Mesenteric fat pad (tissue), 1 donor: Measurements from ENCODE around the gene CIT. TPM values are rescaled to one million over a fixed set of nuclear protein-coding genes. Genes with fewer than 3 reads are reported as not detected.

ENCODE experiments used
- DNase-seq: peaks from one replicate; pipeline ENCODE4 v3.0.0-alpha.2; 2020; ENCODE audit warnings: low spot score
- total RNA-seq: library from RNA; stranded (reverse); fragmentation: NEBNext Ultra II Directional; extraction: Animal tissue kit (Norgen Biotek cat#: 25700); gene quantifications from one replicate; pipeline ENCODE4 v1.2.1, GENCODE V29; 2021
- donor health status: DM: yes; HTN: yes; CAD: no.

The CIT gene
- total RNA-seq, 1 donor from 2014 or later = 2.4 TPM

DNA sequence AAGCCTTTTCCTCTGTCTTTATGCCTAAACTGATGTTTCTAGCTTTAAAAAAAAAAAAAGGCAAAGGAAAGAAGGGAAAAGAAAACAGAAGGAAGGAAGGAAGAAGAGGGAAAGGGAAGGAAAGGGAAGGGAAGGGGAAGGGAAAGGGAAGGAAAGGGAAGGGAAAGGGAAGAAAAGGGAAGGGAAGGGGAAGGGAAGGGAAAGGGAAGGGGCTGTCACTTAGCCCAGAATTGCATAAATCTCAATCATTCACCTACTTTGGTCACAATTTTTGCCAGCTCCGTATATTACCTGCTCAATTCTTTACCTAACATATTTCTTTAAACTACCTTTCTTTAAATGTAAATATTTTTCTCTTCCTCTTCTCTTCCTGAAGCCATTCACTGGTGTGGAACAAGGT, 26.8 kb downstream of the CIT start:
- no peak for DNase-seq

DNA sequence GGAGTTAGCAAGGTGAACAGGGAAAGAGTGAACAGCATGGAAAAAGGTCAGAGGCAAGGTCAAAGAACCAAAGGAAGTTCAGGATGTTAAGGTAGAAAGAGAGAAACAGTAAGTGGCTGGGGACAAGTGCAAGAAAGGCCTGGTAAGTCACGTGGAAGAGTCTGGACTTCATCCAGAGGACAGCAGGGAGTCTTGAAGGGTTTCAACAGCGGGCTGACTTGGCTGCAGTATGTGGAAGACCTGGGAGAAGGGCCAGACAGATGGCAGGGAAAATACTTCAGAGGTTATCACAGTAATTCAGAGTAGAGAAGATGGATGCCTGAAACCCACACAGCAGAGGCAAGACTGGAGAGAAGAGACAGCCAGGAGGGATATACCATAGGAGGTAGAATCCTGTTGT, 34.0 kb downstream of the CIT start:
- no peak for DNase-seq

DNA sequence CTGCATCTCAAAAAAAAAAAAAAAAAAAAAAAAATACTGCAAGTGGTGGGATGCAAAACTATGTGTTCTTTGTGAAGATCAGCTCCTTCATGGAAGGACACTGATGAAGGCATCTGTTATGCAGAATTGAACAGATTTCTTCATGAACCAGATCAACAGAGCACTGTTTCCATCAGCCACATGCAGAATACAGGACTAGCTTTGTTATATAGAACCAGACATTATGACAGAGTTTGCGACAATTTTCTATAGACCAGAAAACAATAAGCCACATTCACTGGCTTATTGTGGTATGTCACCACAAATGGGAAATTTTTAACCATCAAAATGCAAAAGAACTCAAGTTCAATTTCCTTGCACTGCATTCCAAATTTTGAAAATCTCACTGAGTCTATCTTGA, 34.7 kb downstream of the CIT start:
- DNase-seq = no peak

DNA sequence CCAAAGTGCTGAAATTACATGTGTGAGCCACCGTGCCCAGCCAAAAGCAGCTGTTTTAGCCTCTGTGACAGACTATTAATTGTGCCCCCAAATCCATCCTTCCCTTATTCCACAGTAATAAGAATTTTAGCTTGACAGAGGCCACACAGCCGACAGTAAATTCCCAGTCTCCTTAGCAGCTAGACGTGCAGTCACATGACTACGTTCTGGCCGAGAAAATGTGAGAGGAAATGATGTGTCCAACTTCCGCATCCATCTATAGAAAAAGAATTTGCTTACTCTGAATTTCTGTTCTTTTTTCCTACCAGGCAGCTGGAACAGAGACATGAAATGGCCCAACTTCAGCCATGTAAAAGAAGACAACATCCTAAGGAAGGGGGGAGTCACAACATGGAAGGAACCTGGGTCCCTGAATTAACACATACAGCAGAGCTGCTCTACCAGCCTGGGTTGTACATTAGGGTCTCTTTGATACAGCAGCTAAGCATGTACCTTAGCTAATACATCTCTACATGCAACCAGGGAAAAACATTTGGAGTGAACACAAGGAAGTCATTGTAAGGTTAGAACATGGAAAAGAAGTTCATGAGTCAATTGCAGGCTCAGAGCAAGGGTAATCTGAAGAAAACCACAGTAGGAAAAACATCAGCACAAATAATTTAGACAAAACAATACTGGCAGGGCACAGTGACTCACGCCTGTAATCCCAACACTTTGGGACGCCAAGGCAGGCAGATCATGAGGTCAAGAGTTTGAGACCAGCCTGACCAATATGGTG, 35.5 kb downstream of the CIT start:
- DNase-seq = no peak

DNA sequence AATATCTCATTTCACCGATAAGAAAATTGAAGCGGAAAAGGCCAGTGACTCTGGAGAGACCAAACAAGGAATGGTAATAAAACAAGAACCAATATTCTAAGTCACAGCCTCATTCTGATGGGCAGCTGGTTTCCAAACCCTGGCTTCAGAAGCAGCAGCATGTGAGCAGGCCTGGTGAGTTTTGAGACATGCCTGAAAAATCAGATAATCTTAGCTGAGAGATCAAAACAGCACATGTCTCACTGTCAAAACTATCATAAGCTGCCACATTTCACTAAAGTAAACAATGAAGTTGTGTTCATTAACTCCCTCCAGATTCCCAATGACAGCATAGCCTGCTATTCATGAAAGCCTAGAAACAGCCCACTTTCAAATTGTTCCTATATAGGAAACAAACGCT, 36.5 kb downstream of the CIT start:
- no peak for DNase-seq

DNA sequence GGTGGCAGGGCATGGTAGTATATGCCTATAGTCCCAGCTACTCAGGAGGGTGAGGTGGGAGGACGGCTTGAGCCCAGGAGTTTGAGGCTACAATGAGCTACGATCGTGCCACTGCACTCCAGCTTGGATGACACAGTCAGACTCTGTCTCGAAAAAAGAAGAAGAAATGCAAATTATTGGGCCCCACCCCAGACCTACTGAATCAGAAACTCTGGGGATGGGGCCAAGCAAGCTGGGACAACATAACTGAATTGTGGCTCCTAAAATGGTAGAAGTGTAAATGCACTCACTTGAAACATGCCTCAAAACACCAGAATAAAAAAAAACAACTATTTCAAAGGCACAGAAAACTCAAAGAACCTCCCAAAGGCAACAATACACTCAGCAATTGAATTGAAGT, 37.0 kb downstream of the CIT start:
- DNase-seq = no peak

DNA sequence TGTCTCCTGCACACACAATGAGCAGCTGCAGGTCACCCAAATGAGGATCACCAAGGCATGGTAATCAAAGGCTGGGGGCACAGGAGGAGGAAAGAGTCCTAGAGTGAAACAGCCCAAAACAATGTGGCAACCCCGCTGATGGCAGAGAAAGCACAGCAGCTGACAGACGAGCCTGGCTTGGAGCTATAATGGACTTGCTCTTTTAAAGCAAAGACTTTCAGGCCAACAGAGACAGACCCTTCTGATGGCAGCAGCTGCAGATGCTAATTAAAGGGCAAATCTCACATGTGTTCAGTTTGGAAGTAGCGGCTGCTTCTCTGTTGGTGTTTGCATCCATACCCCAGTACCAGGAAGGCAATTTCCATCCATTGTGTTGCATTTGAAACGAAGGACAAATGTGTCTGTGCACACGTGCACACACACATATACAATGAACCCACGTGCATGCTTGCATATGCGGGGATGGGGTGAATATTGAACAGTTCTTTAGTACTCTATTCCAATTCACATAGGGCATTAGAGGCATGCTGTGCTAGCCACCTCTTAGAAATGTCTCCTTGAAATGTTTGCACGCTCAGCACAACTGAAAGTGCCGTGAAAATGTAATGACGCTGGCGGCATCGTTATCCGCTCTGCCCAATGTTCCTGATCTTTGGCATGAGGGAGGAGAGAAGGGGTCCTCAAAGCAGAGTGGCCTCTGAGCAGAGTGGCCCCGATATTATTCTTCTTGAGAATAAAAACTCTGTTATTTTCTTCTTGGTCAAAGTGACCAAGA, 38.1 kb downstream of the CIT start:
- no peak for DNase-seq

DNA sequence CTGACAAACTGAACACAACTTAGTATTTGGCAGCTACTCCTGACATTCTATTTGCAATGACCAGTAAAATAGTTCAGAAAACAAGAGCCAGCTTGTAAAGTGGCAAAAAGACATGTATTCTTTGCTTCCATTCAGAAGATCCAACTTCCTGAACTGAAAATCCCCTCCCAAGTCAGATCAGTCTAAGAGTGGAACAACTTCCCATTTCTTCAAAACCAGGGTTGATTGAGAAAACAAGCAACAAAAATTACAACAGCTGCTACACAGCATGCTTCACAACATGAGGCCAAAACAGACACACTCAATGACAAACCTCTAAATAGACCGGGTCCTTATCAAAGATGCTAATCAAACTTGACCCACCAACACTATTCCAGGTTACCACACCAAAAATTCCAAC, 40.3 kb downstream of the CIT start:
- DNase-seq = no peak

DNA sequence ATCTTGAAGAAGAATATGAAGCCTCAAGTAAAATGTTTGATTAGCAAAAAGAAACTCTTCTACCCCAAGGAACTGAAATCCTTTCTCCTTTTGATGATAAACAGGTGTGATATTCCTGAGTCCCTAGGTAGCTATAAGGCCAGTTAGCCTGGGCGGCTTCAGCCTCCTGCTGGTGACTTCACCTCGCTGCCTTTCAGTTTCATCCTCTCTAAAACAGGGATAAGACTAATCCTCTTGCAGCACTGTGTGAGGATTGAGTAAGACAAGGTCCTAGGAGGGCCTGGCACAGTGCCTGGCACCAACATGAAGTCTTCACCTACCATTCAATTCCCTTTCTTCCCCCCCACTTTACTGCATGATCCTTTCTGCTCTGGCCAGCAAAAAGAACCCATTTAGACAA, 42.1 kb downstream of the CIT start:
- no peak for DNase-seq

DNA sequence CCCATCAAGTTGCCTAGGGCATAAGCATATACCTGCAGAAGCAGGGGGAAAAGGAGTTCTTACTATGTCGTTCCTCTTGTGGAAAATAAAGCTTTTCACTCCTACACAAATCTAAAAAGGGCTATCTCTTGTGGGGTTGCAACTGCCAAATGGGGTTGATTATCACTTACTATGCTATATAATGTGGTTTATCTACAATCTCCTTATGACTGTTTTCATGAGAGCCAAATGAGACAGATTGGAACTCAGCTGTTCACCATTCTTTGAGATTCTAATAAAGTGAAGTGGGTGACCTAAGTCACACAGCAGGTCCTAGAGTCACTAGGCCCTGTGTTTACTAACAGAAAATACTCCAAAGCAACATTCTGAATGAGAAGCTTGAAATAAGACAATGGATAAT, 47.7 kb downstream of the CIT start:
- DNase-seq = no peak

DNA sequence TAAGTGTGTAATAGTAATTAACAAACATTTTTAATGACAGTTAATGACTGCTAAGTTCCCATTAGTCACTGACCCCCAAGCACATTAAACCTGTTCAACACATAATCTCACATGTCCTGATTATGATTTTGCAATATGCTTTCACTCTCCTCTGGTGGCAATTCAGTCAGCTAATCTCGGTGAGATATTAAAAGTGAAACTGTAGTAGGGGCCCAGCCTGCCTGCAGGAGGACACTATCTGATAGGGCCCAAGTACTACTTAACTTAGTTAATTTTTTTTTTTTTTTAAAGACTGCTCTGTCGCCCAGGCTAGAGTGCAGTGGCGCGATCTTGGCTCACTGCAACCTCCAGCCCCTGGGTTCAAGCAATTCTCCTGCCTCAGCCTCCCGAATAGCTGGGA, 48.8 kb downstream of the CIT start:
- DNase-seq = no peak

DNA sequence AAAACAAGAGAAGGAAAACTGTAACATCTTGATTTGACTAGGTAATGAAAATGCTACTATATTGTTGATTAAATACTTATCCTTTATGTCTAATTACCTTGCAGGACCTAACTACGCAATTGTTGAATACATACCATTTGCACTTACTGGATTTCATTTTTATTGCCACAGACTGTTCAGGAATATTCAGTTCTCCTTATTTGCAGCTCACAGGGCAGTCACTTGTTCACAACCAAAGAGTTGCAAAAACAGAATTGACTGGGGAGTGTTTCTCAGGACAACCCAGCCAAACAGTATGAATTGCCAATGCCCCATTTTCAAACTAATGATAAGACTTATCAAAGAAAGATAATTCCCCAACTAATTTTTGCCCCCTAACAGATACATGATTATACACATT, 49.4 kb downstream of the CIT start:
- no peak for DNase-seq

DNA sequence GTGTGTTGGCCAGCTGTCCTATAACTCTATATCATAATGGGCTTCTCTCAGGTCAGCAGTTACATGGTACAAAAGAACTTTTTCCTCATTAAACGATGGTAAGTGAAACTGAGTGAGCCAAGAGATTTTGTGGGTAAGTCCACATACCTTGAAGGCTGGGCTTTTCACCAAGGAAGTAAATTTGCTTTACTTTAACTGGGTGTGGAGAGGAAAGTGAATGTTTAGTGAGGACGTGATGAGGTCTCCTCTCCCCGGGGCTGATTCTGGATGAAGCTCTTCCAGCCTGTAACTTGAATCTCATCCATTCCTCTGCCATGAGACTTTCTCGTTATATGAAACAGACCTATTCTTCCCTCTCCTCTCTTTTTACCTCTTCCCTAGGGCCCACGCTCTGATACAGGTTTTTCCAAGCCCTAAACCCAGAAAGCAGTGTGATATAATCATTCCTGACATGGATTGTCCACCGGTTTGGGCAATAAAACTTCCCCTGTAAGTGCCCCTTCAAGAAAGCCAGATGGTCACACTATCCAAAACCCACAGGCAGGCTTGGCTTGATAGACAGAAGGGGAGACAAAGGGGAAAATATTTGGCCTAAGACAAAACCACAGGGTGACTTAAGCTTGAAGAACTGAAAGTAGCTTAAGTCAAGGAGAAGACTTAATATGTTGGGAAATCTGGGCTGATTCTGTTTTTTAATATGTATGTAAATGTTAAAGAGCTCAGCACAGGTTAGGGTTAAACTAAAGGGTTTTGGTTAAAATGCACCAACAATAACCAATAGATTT, 50.3 kb downstream of the CIT start:
- DNase-seq = no peak

DNA sequence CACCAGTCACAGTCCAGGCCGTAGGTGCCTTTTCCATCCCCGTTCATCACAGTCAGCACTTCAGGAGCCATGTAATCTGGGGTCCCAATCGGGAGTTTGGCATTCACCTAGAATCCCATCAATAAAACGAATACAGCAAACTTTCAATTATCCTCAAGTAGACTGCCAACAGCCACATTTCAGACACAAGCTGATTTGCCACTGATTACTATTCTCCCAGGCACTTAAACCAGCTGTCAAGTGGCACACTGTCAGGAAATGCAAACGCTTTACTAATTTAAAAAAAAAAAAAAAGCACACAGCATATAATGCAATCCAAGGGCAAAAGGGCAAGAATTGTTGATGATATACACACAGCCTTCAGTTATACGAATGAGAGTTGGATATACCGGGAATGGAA, 51.9 kb downstream of the CIT start:
- no peak for DNase-seq

DNA sequence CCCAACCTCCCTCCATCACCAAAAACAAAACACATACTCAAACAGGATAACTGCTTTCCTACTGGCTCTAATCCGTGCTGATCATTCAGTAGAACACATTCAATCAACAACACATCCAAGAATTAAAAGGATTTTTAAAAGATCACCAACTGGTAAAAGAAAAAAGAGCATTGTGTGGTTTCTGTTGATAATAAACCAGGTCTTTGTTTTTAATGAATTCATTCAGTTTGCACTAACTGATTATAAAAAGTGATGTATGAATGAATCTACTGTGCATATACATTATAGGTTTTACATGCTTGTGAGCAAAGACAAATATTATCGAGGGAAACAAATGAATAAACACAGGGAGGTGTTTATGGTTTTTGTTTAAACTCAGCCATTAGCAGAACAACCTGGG, 55.1 kb downstream of the CIT start:
- no peak for DNase-seq

DNA sequence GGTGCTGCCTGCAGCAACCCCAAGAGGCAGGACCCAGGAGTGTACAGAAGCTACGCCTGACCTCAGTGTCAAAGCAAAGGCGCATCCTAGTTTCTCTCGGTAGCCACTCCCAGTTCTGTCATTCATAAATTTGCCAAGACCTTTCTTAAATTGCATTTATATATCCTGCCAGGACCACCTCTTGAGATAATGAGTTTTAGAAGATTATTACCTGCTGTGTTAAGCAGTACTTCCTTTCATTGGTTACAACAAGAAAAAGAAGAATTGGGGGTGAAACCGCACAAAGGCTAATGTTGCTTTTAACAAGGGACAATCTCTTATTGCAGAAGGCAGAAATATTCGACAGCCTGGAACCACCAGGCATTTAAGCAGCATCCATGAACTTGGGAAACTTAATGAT, 57.8 kb downstream of the CIT start:
- no peak for DNase-seq

DNA sequence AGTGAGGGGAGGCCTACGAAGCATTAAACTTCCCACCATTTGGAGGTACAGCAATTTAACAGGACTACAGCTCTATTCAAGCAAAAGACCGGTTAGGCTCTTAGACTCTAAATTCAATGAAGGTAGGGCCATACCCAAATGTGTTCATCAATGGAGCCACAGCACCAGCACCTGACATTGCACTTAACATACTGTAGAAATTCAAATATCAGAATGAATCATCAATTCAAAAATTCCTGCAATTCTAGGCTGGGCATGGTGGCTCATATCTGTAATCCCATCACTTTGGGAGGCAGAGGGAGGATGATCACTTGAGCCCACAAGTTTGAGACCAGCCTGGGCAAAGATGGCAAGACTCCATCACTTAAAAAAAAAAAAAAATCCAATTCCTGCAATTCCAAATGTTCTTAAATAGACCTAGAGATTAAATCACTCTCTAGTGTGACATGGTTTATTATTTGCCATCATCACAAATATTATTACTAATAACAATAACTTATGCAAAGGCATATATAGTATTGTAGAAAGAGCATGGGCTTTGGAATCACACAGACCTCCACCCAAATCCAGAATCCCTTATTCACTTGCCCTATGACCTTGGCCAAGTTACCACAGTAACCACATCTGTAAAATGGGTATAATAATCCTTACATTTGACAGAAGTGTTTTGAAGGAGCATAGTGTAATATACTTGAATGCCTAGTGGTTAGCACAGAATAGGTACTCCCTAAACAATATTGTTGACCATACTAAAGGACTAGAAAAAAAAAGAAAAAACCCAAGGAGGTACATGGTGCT, 59.4 kb downstream of the CIT start:
- DNase-seq = no peak

DNA sequence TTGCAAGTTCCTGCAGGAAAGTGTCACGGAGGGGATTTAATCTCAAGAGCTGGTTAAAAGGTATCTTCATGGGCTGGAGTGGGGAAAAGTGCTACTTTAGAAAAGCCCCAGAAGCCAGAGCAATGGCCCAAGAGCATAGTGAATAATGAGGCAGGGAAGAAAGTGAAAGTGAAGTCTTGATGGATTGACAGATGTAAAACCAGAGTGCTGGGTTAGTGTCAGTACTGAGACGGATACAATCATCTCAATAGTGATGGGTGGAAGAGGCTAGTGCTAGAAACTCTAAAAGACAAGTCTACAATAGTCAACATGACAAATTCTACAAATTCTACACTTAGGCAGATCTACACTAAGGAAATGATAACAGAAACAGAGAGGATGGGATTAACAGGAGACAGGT, 68.1 kb downstream of the CIT start:
- DNase-seq = no peak

DNA sequence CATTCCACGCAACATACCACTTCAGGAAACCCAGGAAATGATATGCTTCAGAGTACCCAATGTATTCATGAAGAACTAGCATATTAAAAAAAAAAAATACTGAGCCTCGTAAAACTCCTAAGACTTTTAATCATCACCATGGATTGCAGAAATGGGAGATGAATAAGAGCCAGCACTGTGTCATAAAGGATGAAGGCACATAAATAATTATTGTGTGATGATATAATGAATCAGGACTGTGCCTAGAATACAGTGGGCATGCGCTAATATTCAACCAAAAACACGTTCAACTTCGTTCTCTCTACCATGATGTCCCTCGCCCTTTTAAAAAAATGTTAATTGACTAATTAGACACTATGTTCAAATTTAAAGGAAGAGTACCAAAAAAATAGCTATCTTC, 68.7 kb downstream of the CIT start:
- no peak for DNase-seq

DNA sequence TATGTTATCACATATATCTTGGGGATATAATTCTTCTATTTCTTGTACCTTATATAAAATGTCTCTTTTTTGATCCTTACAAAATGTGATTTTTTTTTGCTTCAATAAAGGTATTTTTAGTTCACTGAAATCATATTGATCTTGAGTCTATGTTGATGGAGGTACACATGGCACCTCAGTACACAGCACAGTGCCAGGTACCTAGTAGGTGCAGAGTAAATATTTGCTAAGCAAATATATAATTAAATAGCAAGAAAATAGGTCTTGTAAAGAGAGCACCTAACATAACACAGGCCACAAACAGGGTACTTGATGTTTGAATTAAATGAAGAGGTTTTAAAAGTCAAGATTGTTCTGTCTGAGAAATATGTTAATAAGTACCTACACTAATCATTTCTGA, 69.7 kb downstream of the CIT start:
- no peak for DNase-seq

DNA sequence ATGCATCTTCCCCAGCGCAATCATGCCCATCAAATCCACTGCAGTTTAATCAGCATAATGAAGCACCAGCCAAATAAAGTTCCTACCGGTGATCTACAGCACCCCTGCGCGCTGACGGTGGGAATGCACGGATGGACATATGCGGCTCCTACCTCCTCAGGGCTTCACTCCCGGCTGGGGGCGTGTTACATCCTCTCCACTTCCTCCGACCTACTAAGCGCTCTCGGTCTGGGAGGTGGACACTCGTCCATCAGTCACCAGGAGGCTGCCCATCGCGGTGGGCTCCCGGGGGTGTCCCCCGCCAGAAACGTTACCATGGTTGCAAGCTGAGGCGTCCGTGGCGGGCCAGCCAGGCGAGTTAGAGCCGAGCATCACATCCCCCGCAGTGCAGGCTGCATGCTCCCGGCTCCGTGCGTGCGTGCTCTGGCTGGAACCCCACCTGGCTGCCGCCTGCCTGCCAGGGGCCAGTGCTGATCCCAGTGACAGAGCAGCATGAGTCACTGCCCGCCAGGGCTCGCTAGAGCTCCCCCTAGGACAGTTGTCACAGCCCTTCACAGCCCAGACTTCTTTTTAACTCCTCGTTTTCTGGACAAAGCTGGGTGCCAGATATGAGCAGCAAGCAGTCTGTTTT, 73.0 kb downstream of the CIT start:
- no peak for DNase-seq
